Astrocyte of the cerebellum (primary cell): ENCODE results near the gene TMEM143.
"Not testable (repeated sequence)": the region's sequence is repeated elsewhere in the genome, so short reads cannot be mapped to it uniquely, and the experiment has no call there.

Experiments
- DNase-seq: peaks from one replicate; pipeline ENCODE4 v3.0.0-alpha.2; 2011; ENCODE audit warnings: low read depth
- H3K4me3 ChIP-seq: 2 replicates; pipeline ENCODE4 v1.5.1; 2011; ENCODE audit warnings: mild to moderate bottlenecking, low read depth, low read length, moderate library complexity
- in situ Hi-C: cut with HindIII; loops from 2 replicates; pipeline ENCODE4 v1.10.0; 2017; ENCODE audit warnings: low sequenced_read_pairs
- TF ChIP-seq, protein P1 (sequence below): IDR thresholded peaks from 2 replicates; pipeline ENCODE4 v1.5.1; 2012; ENCODE audit warnings: low read length, low read depth, moderate library complexity, mild to moderate bottlenecking; ENCODE audit errors: missing control alignments

TMEM143 gene

DNA sequence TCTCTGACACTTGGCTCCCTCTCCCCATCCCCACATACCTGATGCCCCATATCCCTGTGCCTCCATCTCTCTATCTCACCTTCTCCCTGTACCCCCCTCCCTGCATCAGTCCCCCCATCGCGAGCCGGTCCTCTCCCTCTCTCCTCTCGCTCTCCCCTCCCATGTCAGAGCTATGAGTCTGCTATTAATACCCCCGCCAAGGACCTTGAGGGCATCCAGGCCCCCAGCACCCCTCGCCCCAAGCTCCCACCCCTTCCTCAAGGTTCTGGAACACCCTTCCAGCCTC is 31.4 kb upstream of the TMEM143 start:
- in situ Hi-C loops: no loop called here
- DNase-seq: no peak
- H3K4me3 ChIP-seq: no peak overlapping the region
- TF ChIP-seq, protein P1, sequence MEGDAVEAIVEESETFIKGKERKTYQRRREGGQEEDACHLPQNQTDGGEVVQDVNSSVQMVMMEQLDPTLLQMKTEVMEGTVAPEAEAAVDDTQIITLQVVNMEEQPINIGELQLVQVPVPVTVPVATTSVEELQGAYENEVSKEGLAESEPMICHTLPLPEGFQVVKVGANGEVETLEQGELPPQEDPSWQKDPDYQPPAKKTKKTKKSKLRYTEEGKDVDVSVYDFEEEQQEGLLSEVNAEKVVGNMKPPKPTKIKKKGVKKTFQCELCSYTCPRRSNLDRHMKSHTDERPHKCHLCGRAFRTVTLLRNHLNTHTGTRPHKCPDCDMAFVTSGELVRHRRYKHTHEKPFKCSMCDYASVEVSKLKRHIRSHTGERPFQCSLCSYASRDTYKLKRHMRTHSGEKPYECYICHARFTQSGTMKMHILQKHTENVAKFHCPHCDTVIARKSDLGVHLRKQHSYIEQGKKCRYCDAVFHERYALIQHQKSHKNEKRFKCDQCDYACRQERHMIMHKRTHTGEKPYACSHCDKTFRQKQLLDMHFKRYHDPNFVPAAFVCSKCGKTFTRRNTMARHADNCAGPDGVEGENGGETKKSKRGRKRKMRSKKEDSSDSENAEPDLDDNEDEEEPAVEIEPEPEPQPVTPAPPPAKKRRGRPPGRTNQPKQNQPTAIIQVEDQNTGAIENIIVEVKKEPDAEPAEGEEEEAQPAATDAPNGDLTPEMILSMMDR: no peak

DNA sequence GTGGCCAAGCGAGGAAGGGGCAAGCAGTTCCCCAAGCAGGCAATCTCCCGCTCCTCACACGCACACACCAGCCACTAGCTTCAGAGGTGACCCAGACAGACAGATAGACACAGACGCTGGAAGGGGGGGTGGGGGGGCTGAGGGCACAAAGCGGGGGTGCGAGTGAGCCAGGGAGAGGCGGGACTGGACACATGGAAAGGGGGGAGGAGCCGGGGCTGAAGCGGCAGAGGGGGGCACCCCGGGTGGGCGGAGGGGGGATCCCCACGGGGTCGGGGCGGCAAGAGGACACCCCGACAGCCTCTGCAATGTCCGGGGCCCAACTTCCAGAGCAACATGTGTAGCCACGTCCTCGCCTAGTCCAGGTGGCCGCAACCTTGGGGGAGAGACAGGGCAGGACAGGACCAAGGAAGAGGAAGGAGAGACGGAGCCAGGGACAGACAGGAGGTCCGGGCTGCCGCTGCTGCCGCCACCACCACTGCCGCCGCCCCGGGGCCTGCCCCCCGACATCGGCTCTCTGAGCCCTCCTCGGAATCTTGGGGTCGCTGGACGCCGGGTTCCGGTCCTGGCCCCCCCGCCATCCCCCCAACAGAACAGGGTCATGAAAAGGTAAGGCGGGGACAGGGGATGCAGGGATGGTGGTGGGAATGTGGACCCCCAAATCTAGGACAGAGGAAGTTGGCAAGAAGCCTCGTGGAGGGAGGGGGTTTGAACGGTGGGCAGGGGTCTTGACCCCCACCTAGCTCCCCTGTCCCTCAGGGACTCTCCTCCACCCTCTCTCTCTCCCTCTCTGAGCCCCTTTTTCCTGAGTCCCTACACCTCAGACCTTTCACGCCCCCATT is 30.8 kb upstream of the TMEM143 start:
- no peak overlapping the region for H3K4me3 ChIP-seq
- no peak for DNase-seq
- TF ChIP-seq, protein P1: no peak
- in situ Hi-C loops: no loop called here

DNA sequence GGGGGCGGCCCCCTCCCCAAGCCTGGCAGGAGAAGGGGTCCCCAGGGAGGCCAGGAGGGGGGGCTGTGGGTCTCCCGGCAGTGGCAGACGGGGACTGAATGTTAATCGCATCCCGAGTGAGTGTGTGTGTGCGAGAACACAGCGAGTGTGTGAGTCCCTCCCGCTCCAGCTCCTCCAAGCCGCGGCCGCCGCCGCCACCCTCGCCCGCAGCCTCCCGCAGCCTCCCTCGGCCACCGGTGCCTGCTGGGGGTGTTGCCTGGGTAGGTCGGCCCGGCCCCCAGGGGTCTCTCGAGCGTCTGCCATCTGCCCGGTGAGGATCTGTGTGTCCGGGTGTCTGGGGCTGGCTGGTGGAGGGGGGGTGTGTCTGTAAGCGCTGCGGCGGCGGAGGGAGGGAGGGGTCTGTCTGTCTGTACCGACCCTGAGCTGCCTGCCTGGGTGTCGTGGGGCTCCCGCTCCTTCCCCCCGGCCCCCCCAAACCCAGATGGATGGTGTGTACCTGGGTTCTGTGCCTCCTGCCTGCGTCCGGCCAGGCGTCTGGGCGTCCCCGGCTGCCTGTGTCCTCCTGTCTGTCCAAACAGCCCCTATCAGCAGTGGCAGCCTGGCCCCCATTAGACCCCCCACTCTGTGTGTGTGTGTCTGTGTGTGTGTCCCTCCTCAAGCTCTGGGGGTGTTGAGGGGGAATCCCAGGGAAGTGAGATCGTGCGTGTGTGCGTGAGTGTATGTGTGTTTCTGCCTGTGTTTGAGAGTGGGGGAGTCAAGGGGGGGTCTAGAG is 30.0 kb upstream of the TMEM143 start, which contains the start of gene GRIN2D:
Gene GRIN2D, plus strand, starts transcription at position 110 of the 772 bp plus-strand sequence. CDS start 4,725 bp downstream, outside the sequence.
- in situ Hi-C loops: no loop called here
- no peak for DNase-seq
- TF ChIP-seq, protein P1: no peak
- peak within 1 kb of the TSS; percentile 25 for H3K4me3 ChIP-seq

DNA sequence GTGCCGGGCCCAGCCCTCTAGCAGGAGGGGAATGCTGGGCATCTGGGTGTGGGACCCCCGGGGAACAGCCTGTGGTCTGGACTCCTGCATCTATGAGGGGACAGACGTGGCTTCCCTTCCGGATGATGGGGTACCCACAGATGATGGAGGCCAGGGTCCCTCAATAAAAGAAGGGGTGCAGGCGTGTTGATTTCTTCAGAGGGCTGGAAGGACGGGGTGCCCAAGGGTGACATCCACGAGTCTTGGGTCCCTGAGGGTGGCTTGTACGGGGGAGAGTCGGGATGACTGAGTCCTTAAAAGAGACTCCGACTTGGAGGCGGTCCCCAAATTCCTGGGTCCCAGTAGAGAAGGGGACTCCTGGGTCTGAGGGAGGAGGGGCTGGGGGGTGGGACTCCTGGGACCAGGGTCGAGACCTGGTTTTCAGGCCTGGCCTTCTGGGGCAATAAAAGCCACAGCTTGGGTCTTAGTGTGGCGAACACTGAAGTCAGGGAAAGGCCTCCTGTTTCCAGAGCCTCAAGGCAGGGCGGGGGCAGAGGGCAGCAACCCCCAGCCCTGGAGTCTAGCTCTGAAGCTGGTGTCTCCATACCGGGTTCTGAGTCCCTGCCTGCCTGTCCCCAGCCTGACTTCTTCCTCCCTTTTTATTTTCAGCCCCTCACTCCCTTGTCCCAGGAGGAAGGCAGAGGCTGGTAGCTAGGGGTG is 29.3 kb upstream of the TMEM143 start:
- in situ Hi-C loops: no loop called here
- H3K4me3 ChIP-seq: no peak overlapping the region
- DNase-seq: no peak
- TF ChIP-seq, protein P1: no peak

DNA sequence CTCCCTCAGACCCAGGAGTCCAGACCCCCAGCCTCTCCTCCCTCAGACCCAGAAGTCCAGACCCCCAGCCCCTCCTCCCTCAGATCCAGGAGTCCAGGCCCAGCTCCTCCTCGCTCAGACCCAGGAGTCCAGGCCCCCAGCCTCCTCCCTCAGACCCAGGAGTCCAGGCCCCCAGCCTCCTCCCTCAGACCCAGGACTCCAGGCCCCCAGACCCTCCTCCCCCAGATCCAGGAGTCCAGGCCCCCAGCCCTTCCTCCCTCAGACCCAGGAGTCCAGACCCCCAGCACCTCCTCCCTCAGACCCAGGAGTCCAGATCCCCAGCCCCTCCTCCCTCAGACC is 28.2 kb upstream of the TMEM143 start:
- DNase-seq, in situ Hi-C loops, H3K4me3 ChIP-seq: not testable (repeated sequence)

DNA sequence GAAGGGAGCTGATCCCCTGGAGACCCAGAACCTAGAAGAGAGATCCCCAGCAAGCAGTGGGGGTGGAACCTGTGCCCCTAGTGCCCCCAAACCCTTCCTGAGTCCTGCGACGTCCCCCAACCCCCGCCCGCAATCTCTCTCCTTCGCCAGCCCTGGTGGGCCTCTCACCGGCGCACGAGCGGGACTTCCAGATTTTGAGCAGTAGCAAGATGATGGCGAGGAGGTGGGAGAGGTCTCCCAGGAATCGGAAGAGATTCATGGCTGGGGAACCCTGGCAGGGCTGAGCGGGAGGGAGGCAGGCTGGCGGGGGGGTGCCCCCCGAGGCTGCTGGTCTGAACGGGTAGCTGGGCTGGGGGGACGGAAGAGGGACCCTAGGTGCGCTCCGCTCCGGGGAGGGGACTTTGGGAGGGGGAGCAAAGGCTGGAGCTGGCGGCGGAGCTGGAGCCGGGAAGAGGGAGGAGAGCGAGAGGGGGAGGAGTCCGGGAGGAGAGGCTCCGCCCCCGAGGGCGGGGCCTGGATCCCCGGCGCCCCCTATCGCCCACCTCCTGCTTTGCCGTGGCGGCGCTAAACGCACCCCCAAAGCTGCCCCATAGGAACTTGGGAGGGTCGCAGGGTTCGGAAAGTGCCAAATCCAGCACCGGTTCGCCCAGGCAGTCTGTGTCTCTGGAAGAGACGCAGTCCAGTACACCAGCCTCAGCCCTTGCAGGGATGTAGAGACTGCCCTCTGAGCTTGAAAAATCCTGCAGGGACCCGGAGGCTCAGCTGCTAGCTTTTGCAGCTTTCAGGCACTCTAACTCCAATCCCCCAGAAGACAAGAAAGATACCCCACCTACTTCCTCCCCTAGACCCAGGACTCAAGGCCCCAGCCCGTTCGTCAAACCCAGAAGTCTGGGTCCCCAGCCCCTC is 27.6 kb upstream of the TMEM143 start, which contains the start of gene KDELR1:
Gene KDELR1, minus strand, starts transcription at position 452 of the 906 bp plus-strand sequence. Its CDS starts 193 bp downstream, at position 259.
- TF ChIP-seq, protein P1: peak; percentile 93
- in situ Hi-C loops: no loop called here
- DNase-seq: peak; percentile 26
- peak within 1 kb of the TSS; percentile 99 for H3K4me3 ChIP-seq
